Peyer's patch (tissue), 4 donors: Measurements from ENCODE around the gene TANGO6.

Experiments
- POLR2A ChIP-seq, 2 donors: fragments of 450-650 bp; IDR thresholded peaks; one replicate each; pipeline ENCODE4 v1.5.1; 2017; ENCODE audit warnings: antibody characterized with exemption in 2 of 2, mild to moderate bottlenecking in 2 of 2, moderate library complexity in 2 of 2
- TF ChIP-seq, protein P1 (sequence below), 6 experiments: fragments of 450-650 bp in 4 of 6; fragments of 200-600 bp in 2 of 6; sonication (generic) in 1 of 6; IDR thresholded peaks; one replicate each; pipeline ENCODE4 v1.5.1; 2017 to 2019; ENCODE audit warnings: antibody characterized with exemption in 6 of 6, mild to moderate bottlenecking in 3 of 6, moderate library complexity in 1 of 6

DNA sequence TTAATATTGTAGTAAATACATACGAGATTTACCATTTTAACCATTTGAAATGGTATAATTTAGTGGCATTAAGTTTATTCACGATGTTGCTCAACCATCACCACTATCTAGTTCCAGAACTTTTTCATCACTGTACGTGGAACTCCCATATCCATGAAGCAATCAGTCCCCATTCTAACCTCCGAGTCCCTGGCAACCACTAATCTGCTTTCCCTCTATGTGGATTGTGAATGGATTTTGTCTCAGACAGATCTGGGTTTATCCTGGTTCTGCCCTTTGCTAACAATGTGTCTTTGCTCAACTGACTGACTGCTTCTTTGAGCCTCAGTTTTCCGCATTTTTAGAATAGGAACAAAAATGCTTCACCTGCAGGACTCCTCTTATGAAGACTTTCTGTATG, 51.4 kb downstream of the TANGO6 start:
- TF ChIP-seq, protein P1, sequence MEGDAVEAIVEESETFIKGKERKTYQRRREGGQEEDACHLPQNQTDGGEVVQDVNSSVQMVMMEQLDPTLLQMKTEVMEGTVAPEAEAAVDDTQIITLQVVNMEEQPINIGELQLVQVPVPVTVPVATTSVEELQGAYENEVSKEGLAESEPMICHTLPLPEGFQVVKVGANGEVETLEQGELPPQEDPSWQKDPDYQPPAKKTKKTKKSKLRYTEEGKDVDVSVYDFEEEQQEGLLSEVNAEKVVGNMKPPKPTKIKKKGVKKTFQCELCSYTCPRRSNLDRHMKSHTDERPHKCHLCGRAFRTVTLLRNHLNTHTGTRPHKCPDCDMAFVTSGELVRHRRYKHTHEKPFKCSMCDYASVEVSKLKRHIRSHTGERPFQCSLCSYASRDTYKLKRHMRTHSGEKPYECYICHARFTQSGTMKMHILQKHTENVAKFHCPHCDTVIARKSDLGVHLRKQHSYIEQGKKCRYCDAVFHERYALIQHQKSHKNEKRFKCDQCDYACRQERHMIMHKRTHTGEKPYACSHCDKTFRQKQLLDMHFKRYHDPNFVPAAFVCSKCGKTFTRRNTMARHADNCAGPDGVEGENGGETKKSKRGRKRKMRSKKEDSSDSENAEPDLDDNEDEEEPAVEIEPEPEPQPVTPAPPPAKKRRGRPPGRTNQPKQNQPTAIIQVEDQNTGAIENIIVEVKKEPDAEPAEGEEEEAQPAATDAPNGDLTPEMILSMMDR (IDR thresholded peaks at IDR 0.05): no peak
- no peak for TF ChIP-seq POLR2A (IDR thresholded peaks at IDR 0.05)
